Hematopoietic multipotent progenitor cell treated with erythropoietin and hydrocortisone succinate and interleukin-3 and kit ligand, for 6 days (in vitro differentiated cells): ENCODE results near the gene FGF6.
A peak's percentile ranks its signal among the peaks of the same experiment; 100 is the strongest.
"Not testable (repeated sequence)": the region's sequence is repeated elsewhere in the genome, so short reads cannot be mapped to it uniquely, and the experiment has no call there.

Experiments
- DNase-seq: peaks from one replicate; pipeline ENCODE4 v3.0.0-alpha.2; 2015

FGF6 gene

GRCh38 chr12:4417455-4417854 is 28.2 kb downstream of the FGF6 start:
- no peak for DNase-seq

- DNase-seq = no peak
Observed at GRCh38 chr12:4416276-4416675, 29.3 kb downstream of the FGF6 start.

DNA sequence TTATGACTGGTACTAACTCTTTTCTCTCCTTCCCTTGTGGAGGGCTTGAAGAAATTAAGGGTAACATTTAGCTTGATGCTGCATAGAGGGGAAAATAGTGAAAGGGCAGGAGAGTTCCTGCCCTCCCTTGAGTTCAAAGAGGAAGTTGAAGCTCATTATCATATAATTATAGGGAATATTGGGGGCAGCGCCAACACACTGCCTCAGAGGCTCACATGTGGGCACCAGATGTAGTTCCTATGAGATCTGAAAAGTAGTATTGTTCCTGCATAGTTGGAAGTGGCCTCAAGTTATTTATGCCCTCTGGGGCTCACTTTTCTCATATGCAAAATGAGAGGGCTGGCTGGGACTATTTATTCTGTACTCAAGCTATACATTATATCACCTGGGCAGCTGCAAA is 33.1 kb downstream of the FGF6 start:
- DNase-seq = no peak

- DNase-seq = no peak
Observed at GRCh38 chr12:4412056-4412455, 33.6 kb downstream of the FGF6 start.

DNA sequence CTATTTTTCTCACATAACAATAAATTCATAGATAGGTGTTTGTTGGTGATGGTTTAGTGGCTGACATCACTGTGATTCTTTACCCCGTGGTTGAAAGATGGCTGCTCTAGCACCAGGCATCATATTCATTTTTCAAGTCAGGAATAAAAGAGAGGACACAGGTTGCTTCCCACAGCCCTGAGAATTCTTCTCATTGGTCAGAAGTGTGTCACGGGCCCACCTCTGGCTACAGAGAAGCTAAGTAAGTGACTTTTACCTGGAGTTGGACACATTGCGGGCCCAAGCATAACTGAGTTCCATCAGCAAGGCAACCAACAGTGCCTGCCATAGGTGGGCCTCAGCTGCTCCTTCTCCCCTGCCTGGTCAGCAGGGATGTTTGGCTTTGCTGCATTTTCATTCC is 38.5 kb downstream of the FGF6 start:
- DNase-seq = no peak

DNA sequence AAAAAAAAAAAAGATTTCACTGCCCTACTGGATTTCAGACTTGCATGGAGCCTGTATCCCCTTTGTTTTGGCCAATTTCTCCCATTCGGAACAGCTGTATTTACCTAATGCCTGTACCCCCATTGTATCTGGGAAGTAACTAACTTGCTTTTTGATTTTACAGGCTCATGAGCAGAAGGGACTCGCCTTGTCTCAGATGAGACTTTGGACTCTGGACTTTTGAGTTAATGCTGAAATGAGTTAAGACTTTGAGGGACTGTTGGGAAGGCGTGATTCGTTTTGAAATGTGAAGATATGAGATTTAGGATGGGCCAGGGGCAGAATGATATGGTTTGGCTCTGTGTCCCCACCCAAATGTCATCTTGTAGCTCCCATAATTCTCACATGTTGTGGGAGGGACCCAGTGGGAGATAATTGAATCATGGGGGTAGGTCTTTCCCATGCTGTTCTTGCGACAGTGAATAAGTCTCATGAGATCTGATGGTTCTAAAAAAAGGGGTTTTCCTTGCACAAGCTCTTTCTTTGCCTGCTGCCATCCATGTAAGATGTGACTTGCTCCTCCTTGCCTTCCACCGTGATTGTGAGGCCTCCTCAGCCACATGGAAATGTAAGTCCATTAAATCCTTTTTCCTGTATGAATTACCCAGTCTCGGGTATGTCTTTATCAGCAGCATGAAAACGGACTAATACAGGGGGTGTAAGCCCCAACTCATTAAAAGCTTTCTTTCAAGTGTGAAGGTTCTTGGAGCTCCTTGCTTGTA is 40.6 kb downstream of the FGF6 start:
- DNase-seq = not testable (repeated sequence)

DNA sequence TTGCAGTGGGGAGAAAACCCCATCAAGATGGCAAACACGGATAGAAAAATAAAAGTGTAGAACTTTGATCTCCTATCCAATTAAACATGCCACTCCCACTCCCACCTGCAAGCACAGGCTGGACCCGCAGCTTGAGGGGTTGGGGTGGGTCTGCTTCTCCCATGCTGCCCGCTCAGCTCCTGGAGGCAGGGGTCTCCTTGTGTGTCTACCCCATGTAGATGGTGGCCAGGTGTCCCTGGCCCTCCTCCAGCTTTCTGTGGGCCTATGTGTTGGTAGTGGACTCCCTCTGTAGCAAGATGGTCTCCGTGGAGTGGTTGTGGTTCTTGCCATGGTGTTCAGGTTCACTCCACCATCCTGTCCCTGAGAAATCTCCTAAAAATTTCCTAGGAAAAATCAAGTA is 42.6 kb downstream of the FGF6 start:
- DNase-seq = no peak

DNA sequence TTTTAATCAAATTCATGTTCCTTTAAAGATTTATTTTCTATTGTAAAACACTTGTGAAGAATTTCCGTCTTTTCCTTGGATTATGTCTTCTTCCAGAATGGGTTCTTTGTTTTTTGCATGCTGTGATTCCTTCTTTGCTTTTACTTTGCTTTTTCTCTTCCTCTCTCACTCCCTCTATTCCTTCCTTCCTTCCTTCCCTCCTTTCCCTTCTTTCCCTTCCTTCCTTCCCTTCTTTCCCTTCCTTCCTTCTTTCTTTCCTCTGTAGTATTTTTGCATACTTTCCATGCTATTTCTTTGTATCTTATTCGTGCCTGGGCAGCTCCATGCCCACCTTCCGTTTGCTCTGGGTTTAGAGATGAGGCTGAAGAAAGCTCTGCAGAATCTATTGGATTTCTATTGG is 44.5 kb downstream of the FGF6 start:
- DNase-seq = no peak

DNA sequence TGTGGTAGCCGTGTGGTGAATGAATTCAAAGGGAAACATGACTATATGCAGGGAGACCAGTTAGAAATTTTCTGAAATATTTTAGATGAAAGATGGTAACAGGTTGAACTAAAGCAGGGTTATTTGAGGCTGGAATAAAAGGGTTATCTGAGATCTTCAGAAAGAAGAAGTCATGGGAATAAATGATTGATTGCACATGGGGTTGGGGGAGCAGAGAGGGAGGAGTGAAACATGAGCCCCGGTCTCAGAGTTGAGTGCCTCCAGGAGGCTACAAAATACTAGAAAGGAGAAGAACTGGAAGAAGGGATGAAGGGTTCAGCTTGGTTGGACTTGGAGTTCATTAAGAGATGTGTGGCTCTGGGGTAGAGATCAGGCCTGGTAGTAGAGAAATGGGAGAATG is 49.8 kb downstream of the FGF6 start:
- DNase-seq = no peak

DNA sequence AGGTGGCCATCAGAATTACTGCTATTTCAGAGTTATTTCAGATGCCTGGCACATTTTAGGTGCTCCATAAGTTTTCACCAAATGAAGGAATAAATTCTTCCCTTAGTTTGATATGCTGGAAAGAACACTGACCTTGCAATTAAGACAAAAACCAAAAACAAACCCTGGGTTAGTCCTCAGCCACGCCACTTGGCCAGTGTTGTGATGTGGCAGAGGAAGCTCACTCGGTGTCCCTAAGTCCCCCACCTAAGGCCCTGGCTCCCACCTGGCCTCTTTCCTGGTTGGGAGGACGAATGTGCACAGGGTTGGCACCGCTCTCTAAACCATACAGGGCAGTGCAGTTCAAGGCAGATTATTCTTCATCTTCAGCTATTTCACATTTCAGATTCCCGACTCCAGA is 52.4 kb downstream of the FGF6 start:
- DNase-seq = no peak

DNA sequence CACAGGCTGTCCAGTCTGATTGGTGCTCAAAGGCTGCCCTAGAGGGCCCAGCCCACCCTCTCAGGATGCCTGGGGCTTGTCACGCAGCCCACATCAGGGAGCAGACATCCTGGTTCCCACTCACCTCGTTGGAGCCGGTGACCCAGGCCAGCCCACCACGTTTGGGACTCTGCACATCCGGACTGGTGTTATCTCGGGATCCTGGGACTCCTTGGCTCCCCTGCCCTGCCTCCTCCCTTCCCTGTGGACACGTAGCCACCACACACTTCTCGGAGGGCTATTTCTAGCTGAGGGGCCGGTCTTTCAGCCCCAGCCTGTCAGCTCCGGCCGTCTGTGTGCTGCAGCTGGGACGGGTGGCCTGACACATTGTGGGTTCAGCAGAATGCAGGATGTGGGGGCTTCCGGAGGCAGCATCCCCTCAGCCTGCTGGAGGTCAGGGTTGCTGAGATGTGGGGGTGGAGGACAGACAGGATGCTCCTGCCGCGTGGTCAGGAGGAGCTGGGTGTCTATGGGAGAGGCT is 53.3 kb downstream of the FGF6 start:
- DNase-seq = no peak

DNA sequence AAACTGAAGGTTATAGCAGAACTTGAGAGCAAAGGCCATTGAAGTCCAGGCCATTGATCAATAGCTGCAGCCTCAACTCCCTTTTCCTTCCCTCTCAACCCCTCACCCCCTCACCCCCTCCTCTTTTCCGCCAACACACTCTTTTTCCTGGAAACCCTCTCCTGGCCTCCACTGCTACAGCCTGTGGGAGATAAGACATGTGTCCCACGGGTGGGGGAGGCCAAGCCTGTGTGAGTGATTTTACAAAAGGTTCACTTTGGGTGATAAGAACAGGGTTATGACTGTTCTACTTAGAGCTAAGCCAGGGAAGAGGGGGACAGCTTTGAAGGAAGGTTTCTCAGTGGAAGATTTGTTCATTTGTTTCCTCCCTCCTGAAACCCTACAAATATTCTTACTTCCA is 57.0 kb downstream of the FGF6 start:
- DNase-seq = peak; percentile 54

- DNase-seq = no peak
Observed at GRCh38 chr12:4388032-4388431, 57.6 kb downstream of the FGF6 start.

GRCh38 chr12:4387607-4388006 is 58.0 kb downstream of the FGF6 start:
- no peak for DNase-seq

- DNase-seq = no peak
Observed at GRCh38 chr12:4386801-4387200, 58.8 kb downstream of the FGF6 start.
